Stomach (tissue), 9 donors: Measurements from ENCODE around the gene ASIC2. TPM values are rescaled to one million over a fixed set of nuclear protein-coding genes. Genes with fewer than 3 reads are reported as not detected.

ENCODE experiments used
- DNase-seq, 2 donors: peaks; one replicate each; pipeline versions ENCODE4 v3.0.0 to v3.0.0-alpha.2; 2013 to 2019
- H3K27ac ChIP-seq, 5 donors: fragments of 200-600 bp in 4 of 5; sonication (generic) in 4 of 5; one replicate each; pipeline ENCODE4 v1.5.1; 2013 to 2019; ENCODE audit warnings: mild to moderate bottlenecking in 1 of 5, moderate library complexity in 1 of 5
- H3K27me3 ChIP-seq, 3 donors: fragments of 200-600 bp; sonication (generic); one replicate each; pipeline ENCODE4 v1.5.1; 2017 to 2019; ENCODE audit warnings: mixed run types in 1 of 3
- H3K36me3 ChIP-seq, 4 donors: fragments of 200-600 bp; sonication (generic); 1 replicate in 3 of 4; 2 replicates in 1 of 4; pipeline ENCODE4 v1.5.1; 2016 to 2019
- H3K4me1 ChIP-seq, 4 donors: fragments of 200-600 bp; sonication (generic); one replicate each; pipeline ENCODE4 v1.5.1; 2016 to 2019
- H3K4me3 ChIP-seq, 4 donors: fragments of 200-600 bp; sonication (generic) in 3 of 4; one replicate each; pipeline ENCODE4 v1.5.1; 2016 to 2019; ENCODE audit warnings: mild to moderate bottlenecking in 1 of 4
- H3K9me3 ChIP-seq, 4 donors: fragments of 200-600 bp; sonication (generic); one replicate each; pipeline ENCODE4 v1.5.1; 2016 to 2019
- CTCF ChIP-seq, 7 experiments: fragments of 450-650 bp in 4 of 7; fragments of 200-600 bp in 3 of 7; sonication (generic) in 3 of 7; IDR thresholded peaks; one replicate each; pipeline ENCODE4 v1.5.1; 2016 to 2019; ENCODE audit warnings: antibody characterized with exemption in 7 of 7, control low read depth in 2 of 7, mild to moderate bottlenecking in 1 of 7
- EP300 ChIP-seq: sonication (generic); formaldehyde crosslinking; IDR thresholded peaks from one replicate; pipeline ENCODE4 v1.6.1; 2017; ENCODE audit warnings: antibody characterized with exemption
- POLR2A ChIP-seq, 4 donors: fragments of 450-650 bp; IDR thresholded peaks; one replicate each; pipeline ENCODE4 v1.6.1; 2016; ENCODE audit warnings: antibody characterized with exemption in 4 of 4, control low read depth in 2 of 4, mild to moderate bottlenecking in 1 of 4, moderate library complexity in 1 of 4
- POLR2AphosphoS5 ChIP-seq, 3 donors: sonication (generic); formaldehyde crosslinking; IDR thresholded peaks; one replicate each; pipeline ENCODE4 v1.6.1; 2016; ENCODE audit warnings: antibody characterized with exemption in 3 of 3
- WGBS, 5 donors: extraction: QIAGEN DNeasy Blood & Tissue Kit in 3 of 5; methylation state at CpG; one replicate each; pipeline versions ENCODE4 v1.1.5 to v1.1.7; 2013 to 2018; 5-methylcytosine and 5-hydroxymethylcytosine counted together
- intact Hi-C: fragments of 100-400 bp; cut with DNase I; formaldehyde crosslinking; loops from one replicate; pipeline ENCODE4 v1.15.1; 2023; ENCODE audit warnings: low total_unique reads
- polyA plus RNA-seq, 3 donors: library from polyadenylated mRNA; stranded (reverse); fragments of 200-250 nt; gene quantifications; one replicate each; pipeline ENCODE4 v1.2.3, GENCODE V29; 2013
- total RNA-seq, 5 donors: library from RNA; depleted of rRNA; stranded (reverse); fragments of >200 nt; gene quantifications; one replicate each; pipeline versions ENCODE4 v1.1.0 to v1.2.3, GENCODE V29; 2014 to 2016
- donor health status: healthy with polysubstance abuse.
- donor health status: Bipolar disorder and iron deficiency.
- donor health status: healthy.

Gene ASIC2
- total and polyA plus RNA-seq, 8 donors, result 0.13 to 0.18 TPM; not detected in 6

GRCh38 chr17:33199571-33200510 lies 93.3 kb downstream of the ASIC2 start:
- Histone ChIP-seq H3K27ac (no peak overlapping the region), H3K36me3 (no peaks in the 10 kb centered on the region), H3K27me3 (peaks cover 0 to 36% (median 0%) of the 10 kb centered on the region in 3 donors), H3K4me3 (no peak overlapping the region), H3K4me1 (no peaks in the 10 kb centered on the region), H3K9me3 (no peaks in the 10 kb centered on the region)
- DNase-seq, result no peak
- intact Hi-C loops, result no loop called here
- 61 to 69% (median 66%) methylated on average over 12 of the region's 12 CpGs for WGBS, 5 donors
- TF ChIP-seq CTCF (IDR thresholded peaks at IDR 0.05), result no peak
- no peak for TF ChIP-seq POLR2A (IDR thresholded peaks at IDR 0.05)
- no peak for TF ChIP-seq POLR2AphosphoS5 (IDR thresholded peaks at IDR 0.05)
- no peak for TF ChIP-seq EP300

- Histone ChIP-seq H3K4me1 (no peaks in the 10 kb centered on the region), H3K27ac (no peak overlapping the region), H3K36me3 (no peaks in the 10 kb centered on the region), H3K4me3 (no peak overlapping the region), H3K9me3 (no peaks in the 10 kb centered on the region), H3K27me3 (peaks cover 0 to 27% (median 0%) of the 10 kb centered on the region in 3 donors)
- TF ChIP-seq POLR2AphosphoS5 (IDR thresholded peaks at IDR 0.05) (no peak), POLR2A (IDR thresholded peaks at IDR 0.05) (no peak), EP300 (no peak), CTCF (IDR thresholded peaks at IDR 0.05) (no peak)
- DNase-seq, result no peak
- intact Hi-C loops, result no loop called here
- 33 to 48% (median 37%) methylated on average over 5 of the region's 5 CpGs for WGBS, 5 donors
Observed at GRCh38 chr17:33198954-33199353, 94.1 kb downstream of the ASIC2 start.

GRCh38 chr17:33197342-33197741 lies 95.8 kb downstream of the ASIC2 start:
- no peaks in the 10 kb centered on the region for H3K9me3 ChIP-seq
- no peak for TF ChIP-seq POLR2A (IDR thresholded peaks at IDR 0.05)
- no peak for TF ChIP-seq CTCF (IDR thresholded peaks at IDR 0.05)
- TF ChIP-seq EP300, result no peak
- no peak for TF ChIP-seq POLR2AphosphoS5 (IDR thresholded peaks at IDR 0.05)
- no peak for DNase-seq
- no peak overlapping the region for H3K27ac ChIP-seq
- WGBS, 5 donors, result 80 to 96% (median 82%) methylated on average over 2 of the region's 2 CpGs
- peaks cover 0 to 19% (median 0%) of the 10 kb centered on the region in 3 donors for H3K27me3 ChIP-seq
- intact Hi-C loops, result no loop called here
- no peaks in the 10 kb centered on the region for H3K4me1 ChIP-seq
- no peak overlapping the region for H3K4me3 ChIP-seq
- no peaks in the 10 kb centered on the region for H3K36me3 ChIP-seq

- DNase-seq, result no peak
- whole genome bisulfite sequencing, 5 donors, result 62 to 89% (median 74%) methylated on average over 2 of the region's 2 CpGs
- Histone ChIP-seq H3K27me3 (peaks cover 0 to 16% (median 0%) of the 10 kb centered on the region in 3 donors), H3K4me3 (no peak overlapping the region), H3K36me3 (no peaks in the 10 kb centered on the region), H3K9me3 (no peaks in the 10 kb centered on the region), H3K27ac (no peak overlapping the region), H3K4me1 (no peaks in the 10 kb centered on the region)
- intact Hi-C loops, result no loop called here
- TF ChIP-seq EP300 (no peak), POLR2A (IDR thresholded peaks at IDR 0.05) (no peak), CTCF (IDR thresholded peaks at IDR 0.05) (no peak), POLR2AphosphoS5 (IDR thresholded peaks at IDR 0.05) (no peak)
Observed at GRCh38 chr17:33196883-33197282, 96.2 kb downstream of the ASIC2 start.
